SHP77 (cell line): ENCODE results near the gene KNSTRN.
A peak's percentile ranks its signal among the peaks of the same experiment; 100 is the strongest.

Experiments
- DNase-seq, 2 experiments: peaks; one replicate each; lab custom pipeline; 2025; lab: John Stamatoyannopoulos, UW

KNSTRN gene

GRCh38 chr15:40382580-40383456 is at the start of gene KNSTRN:
KNSTRN (plus strand) TSS chr15:40382721; CDS start chr15:40382836, 115 bp downstream.
- peak; percentile 94 to 95 for DNase-seq

DNA sequence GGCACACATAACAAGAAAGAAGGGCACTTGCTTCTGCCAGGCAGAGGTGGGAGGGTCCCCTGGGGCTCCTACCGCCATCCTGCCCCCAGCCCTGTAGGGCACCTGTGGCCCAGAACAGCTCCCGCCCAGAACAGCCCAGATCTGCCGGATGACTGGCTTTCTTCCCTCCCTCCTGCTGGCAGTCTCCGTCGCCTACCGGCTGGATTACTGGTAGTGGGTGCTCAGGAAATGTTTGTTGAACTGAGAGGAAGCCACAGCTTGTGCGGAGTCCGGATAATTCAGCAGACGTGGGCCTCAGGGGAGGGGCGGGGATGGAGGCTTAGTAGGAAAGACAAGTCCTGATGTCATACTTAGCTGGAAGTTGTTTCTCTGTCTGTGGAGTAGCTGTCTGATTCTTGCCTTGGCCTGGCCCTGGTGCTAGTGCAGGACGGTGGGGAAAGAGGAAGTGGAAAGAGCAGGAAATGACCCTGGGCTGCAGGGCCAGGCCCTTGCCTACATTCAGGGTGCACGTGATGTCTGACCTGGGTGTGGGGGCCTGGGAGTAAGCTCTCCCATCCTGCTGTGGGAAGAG is 48.5 kb upstream of the KNSTRN start:
- DNase-seq, result peak in 1 of 2 experiments; percentile 39

DNA sequence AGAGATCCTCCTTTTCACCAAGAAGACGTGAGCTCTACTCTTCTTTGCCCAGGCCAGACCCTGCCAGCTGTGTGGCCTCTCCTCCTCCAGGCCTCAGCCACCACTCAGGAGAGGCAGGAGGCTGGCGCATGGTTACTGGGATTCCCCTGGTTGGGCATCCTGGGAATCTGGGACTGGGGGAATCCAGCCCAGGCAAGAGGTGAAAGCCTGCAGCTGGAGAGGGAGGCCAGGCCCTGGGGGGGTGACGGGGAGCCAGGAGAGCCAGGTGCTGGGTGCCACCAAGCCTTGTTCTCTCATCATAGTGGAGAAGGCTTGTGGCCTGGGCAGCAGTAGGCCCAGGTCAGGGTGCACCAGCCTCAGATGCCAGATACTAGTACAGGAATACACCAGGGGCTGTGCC is 48.0 kb upstream of the KNSTRN start:
- DNase-seq, result no peak

DNA sequence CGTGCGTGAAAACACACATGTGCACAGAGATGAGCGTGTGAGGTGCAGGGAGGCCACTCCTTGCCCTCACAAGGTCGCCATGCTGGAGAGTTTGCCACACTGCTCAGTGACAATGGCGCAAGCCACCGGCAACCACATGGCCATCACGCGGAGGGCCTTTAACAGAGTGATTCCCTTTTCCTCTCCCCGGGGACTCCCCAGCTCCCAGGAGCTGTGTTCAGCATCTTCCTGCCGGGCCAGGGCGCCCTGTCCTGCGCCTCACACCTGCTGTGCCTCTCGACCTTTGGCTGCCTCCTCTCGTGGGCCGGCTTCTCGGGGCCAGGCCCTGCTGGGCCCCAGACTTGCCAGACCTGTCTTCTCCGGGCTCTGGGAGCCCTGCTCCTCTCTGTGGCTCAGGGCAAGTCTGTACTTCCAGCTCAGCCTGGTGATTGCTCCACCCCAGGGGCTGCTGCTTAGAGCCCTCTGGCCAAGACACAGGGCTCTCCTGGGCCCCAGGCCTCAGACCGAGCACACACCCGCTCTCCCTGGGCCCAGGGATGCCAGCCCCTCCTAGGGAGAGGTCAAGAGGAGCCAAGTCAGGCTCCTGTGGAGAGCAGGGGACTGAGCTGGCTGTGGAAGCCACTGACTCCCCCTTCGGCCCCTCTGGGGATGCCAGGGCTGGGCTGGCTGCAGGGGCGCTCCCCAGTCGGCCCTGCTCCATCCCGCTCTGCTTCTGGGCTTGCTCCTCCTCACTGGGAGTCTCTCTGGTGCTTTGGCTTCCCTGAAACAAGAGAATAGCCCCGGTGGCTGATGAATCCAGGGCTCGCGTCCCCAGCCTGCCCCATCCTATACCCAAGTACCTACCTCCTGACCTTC is 47.4 kb upstream of the KNSTRN start:
- no peak for DNase-seq

DNA sequence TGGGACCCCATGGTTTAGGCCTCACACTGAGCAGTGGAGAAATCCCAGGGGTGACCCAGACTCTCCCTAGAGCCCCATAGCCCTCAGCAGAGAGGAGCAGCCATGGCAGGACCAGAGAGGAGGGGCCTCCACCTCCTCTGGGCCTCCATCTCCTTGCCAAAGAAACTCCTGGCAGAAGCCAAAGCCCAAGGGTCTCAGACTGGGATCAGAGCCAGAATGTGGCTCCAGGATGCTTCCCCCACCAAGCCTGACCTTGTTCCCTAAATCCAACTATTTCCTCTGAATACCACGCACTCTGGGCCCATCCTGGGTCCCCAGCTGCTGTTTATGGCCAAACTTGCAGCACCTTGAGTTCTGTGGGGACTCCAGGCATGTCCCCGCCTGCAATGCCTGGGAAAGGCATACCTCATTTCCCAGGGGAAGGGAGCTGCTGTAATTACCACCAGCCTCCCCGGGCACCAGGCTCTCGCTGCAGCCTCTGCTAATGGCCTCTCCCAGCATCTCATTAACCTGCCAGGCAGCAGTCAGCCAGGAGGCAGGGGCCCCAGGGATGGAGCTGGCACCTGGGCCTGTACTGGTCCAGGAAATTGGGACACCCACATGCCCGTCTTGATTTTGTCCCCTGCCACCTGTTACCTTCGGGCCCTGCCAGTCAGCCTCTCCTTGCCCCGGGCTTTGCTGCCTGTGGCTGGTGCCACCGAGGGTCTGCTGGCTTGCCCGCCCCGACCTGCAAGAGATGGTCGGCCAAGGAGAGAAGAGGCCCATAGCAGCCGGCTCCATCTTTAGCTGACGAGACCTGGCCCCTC is 46.4 kb upstream of the KNSTRN start:
- no peak for DNase-seq

DNA sequence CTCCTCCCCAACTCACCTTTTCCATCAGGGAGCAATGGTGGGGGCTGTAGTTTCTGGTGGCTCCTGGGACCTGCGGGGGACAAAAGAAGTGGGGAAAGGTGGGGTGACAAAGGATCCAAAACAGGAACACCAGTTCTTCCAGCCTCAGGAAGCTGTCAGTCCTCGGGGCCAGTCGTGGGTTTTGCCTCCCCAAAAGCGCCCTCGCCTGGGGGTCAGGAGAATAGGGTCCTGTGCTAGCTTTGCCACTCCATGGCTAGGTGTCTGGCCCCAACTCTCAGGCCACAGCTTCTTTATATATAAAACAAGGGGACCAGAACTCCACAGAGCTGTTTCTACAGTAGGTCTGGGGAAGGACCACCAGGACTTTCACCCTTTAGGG is 45.8 kb upstream of the KNSTRN start:
- DNase-seq, result no peak

GRCh38 chr15:40337597-40337996 is 44.9 kb upstream of the KNSTRN start:
- no peak for DNase-seq

GRCh38 chr15:40338041-40338657 is 44.4 kb upstream of the KNSTRN start:
- DNase-seq, result peak; percentile 49 to 82

DNA sequence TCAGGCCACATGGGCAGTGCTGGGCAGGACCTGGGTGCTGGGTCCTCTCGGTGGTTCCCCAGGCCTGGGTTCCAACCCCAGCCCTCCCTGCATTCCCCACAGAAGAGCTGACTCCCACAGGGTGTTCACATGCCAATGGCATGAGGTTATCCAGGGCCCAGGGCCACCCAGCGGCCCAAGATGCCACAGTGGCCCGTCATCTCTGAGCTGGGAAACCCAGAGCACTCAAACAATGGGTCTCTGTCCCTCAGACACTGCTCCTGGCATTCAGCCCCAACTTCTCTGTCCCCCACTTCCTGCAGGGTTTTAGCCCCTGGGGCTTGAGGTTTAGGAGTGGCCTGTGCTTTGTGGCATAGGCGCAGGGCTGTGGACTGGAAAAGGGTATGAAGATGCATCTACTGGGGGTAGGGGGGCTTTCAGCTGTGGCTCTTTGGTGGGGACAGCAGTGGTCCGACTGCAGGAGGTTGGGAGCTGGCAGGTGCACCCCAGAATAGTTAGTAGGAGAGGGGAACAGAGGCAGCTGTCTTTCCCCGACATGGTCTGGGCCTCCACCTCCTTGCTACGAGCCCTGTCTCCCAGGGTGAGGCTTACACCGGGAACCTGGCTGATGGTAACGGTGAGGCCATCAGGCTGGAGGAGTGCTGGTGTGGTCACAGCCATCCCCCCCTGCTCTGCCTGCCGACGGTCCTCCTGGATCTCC is 43.5 kb upstream of the KNSTRN start:
- DNase-seq, result no peak

DNA sequence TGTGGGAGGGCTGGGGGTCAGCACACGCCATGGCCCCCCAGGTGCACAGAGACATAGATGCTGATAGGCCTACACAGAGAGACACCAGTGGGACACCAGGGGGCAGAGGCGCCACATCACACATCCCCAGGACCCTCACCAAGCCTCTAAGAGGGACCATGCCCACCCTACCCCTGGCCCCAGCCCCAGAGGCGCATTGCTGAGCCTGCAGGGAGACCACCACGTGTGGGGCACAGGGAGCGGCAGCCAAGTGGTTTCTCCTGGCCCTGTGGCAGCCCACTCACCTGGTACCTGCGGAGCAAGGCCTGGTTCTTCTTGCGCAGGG is 42.9 kb upstream of the KNSTRN start:
- no peak for DNase-seq

DNA sequence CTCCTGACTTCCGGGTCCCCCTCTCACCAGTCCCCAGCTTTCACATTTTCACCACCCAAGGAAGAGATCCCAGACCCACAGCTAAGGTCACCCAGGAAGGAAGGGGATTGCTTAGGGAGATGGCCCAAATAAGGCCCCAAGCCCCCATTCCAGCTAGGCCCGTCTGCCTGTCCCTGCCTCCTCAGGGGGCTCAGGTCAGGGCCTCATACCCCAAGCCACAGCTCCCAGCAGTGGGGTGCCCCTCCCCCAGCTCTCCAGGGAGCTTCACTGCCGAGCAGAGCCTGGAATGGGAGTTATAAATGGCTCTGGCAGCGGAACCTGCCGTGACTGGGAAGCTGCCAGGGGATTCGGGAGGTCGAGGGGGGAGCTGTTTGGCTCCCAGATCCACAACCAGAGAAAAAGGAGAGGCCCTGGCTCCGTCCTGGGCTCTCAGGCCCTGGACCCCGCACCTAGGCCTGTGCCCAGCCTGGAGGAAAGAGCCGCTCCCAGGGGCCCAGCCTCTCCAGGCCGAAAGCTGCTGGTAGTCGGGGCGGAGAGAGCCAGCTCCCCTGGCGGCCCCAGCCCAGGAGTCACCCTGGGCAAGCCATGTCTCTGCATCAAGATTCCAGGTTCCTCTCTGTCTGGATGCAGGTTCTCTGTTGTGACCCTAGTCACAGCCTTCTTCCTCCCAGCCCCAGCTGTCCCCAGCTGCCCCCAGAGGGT is 42.3 kb upstream of the KNSTRN start:
- no peak for DNase-seq

DNA sequence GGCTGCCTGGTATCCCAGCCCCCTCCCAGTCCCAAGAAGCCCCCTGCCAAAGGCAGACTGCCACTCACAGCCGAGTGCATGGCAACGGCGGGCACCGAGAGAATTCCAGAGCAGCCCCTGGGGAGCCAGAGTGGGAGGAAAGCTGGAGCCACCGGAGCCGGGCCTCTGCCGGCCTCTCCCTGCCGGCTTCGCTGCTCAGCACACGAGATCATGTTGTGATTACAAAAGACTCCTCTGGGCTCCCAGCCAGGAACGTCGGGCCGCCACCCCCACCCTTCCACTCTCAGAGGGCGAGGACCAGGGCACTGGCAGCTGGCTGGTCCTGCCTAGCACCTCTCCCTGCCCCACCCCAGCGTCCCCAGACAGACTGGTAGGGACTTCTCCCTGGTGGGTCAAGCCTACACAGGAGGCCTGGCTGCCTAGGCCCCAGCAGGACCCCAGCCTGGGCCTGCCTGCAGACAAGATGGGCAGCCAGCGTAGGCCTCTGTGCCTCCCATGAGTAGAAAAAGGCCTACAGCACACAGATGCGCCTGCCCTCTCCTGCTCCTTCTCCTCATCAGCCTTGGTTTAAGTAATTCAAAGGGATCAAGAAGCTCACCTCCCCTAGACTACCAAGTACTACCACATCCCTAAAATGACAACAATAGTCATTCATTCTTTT is 41.7 kb upstream of the KNSTRN start, which contains the start of gene CCDC9B:
Gene CCDC9B, minus strand, starts transcription at position 200 of the 661 bp plus-strand sequence. Its CDS starts 120 bp downstream, at position 80.
- DNase-seq, result peak; percentile 88 to 89

GRCh38 chr15:40342416-40343320 is 39.9 kb upstream of the KNSTRN start:
- no peak for DNase-seq

- no peak for DNase-seq
These were observed 39.0 kb upstream of the KNSTRN start for GRCh38 chr15:40343512-40343911.

DNA sequence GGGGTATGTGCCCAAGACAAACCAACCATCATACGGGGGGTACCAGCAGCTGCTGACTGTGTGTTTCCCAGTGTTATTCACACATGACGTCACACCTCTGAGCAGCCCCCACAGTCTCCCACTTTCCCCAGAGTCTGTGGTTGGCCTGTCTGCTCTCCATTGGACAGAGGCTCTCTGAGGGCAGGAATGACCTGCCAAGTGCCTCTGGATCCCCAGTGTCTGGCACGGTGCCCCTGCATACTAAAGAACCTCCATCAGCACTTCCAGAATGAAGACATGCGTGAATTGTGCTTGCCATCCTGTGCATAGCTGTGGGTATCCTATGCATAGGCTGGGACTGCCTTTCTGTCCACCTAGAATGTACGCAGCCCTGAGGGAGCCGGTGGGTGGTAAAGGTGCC is 38.3 kb upstream of the KNSTRN start:
- DNase-seq, result no peak

DNA sequence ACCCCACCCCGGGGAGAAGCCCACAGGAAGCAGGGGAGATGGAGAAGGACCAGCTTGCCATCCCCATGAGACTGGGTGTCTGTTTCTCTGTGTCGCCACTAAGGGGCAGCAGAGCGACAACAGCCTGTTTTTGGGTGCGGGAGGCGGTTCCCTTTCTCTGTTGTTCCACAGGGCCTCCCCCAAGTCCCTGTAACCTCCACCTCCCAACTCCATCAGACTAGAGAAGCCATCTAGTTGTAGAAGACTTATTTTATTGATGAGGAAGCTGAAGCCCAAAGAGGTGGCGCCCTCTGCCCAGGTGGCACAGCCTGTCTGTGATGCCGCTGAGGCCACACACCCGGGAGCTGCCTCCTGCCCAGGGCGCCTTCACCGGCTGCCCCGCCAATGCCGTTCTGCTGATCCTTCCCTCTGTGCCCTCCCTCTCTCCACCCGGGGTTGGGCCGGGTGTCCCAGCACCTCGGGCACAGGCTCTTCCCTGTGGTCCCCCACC is 37.8 kb upstream of the KNSTRN start:
- peak; percentile 60 to 63 for DNase-seq

GRCh38 chr15:40345225-40345866 is 37.2 kb upstream of the KNSTRN start:
- no peak for DNase-seq
